ENCODE data around the gene DPYSL3.

Gene DPYSL3

GRCh38 chr5:147512659-147513379 is 3.0 kb upstream of the DPYSL3 start:
- no peak for DNase-seq

- DNase-seq = no peak
Measured at GRCh38 chr5:147510885-147511284, 1.0 kb upstream of the DPYSL3 start.

- no peak for DNase-seq
Measured at GRCh38 chr5:147509041-147509709, 693 bp downstream of the DPYSL3 start.

GRCh38 chr5:147508711-147509040 is 1.2 kb downstream of the DPYSL3 start:
- no peak for DNase-seq

- no peak for DNase-seq
Measured at GRCh38 chr5:147507480-147508126, 2.3 kb downstream of the DPYSL3 start.

GRCh38 chr5:147504535-147504934 is 5.3 kb downstream of the DPYSL3 start:
- no peak for DNase-seq

- no peak for DNase-seq
Measured at GRCh38 chr5:147504011-147504410, 5.9 kb downstream of the DPYSL3 start.

GRCh38 chr5:147490989-147491388 is 18.9 kb downstream of the DPYSL3 start:
- DNase-seq = no peak

- DNase-seq = no peak
Measured at GRCh38 chr5:147487031-147487750, 22.7 kb downstream of the DPYSL3 start.

- no peak for DNase-seq
Measured at GRCh38 chr5:147485814-147486213, 24.1 kb downstream of the DPYSL3 start.

GRCh38 chr5:147485046-147485445 is 24.8 kb downstream of the DPYSL3 start:
- DNase-seq = no peak

- no peak for DNase-seq
Measured at GRCh38 chr5:147484708-147485020, 25.2 kb downstream of the DPYSL3 start.

- DNase-seq = no peak
Measured at GRCh38 chr5:147483961-147484707, 25.7 kb downstream of the DPYSL3 start.

- no peak for DNase-seq
Measured at GRCh38 chr5:147483188-147483790, 26.6 kb downstream of the DPYSL3 start.

- no peak for DNase-seq
Measured at GRCh38 chr5:147482706-147483180, 27.1 kb downstream of the DPYSL3 start.

GRCh38 chr5:147481874-147482705 is 27.8 kb downstream of the DPYSL3 start:
- DNase-seq = no peak

- no peak for DNase-seq
Measured at GRCh38 chr5:147481376-147481775, 28.5 kb downstream of the DPYSL3 start.

- no peak for DNase-seq
Measured at GRCh38 chr5:147479949-147480348, 29.9 kb downstream of the DPYSL3 start.

- DNase-seq = no peak
Measured at GRCh38 chr5:147479444-147479843, 30.4 kb downstream of the DPYSL3 start.

- DNase-seq = no peak
Measured at GRCh38 chr5:147474140-147474539, 35.7 kb downstream of the DPYSL3 start.

Data from cortex of kidney (tissue), 1 donor.